Stimulated activated CD8-positive, alpha-beta memory T cell treated with anti-CD3 and anti-CD28 coated beads, Interleukin-7, amount 100 ng/mL, for 24 hours (primary cell): Measurements from ENCODE around the gene FRG2B.
"Not testable (repeated sequence)": the region's sequence is repeated elsewhere in the genome, so short reads cannot be mapped to it uniquely, and the experiment has no call there.

Experiments used
- DNase-seq: peaks from one replicate; pipeline ENCODE4 v3.0.0-alpha.2; 2020; ENCODE audit warnings: low read depth

The FRG2B gene

DNA sequence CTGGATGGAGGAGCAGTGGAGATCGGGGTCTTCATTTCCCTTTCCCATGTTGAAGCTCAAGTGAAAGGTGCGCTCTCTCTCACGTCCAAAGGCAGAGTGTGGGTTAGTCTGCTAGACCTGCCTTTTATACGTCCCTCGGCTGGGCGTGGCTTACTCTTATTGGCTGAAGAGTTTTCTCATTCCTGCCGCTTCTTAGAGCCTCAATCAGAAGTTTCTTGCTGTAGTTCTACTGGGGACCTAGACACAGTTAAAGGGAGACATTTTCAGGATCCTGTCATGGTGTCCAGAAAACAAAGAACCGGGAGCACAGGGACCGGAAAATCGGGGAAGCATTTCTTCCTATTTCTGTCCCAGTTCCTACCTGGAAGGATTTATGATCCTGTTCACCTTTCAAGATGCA, at the start of gene FRG2B:
TSS of gene FRG2B (minus strand) at position 101 of the 400 bp plus-strand sequence. CDS start at position 48, 53 bp downstream.
- not testable (repeated sequence) for DNase-seq

GRCh38 chr10:133667446-133667845, 40.9 kb upstream of the FRG2B start:
- DNase-seq: not testable (repeated sequence)

- DNase-seq: not testable (repeated sequence)
These were observed 37.1 kb upstream of the FRG2B start for GRCh38 chr10:133663544-133664160.

GRCh38 chr10:133661122-133661521, 34.5 kb upstream of the FRG2B start:
- DNase-seq: not testable (repeated sequence)

- DNase-seq: not testable (repeated sequence)
These were observed 33.9 kb upstream of the FRG2B start for GRCh38 chr10:133660516-133660915.

DNA sequence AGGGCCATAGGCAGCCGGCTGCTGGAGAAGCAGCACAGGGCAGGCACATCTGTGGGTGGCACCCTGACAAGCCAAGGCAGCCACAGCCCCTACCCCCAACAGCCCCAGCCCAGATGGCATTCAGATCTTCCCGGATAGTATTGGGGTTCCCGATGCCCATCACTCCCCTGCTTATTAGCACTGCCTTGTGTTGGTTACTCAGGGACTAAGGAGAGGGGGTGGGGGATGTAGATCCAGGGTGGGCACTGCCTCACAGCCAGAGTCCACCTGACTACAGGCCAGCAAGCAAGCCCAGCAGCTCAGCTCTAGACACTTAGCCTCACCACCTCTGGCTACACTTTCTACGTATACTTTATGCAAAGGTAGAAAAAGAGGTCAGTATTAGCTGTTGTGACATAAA, 30.7 kb upstream of the FRG2B start:
- not testable (repeated sequence) for DNase-seq

GRCh38 chr10:133648872-133649455, 22.4 kb upstream of the FRG2B start:
- not testable (repeated sequence) for DNase-seq

- DNase-seq: not testable (repeated sequence)
These were observed 20.6 kb upstream of the FRG2B start for GRCh38 chr10:133647075-133647748.

DNA sequence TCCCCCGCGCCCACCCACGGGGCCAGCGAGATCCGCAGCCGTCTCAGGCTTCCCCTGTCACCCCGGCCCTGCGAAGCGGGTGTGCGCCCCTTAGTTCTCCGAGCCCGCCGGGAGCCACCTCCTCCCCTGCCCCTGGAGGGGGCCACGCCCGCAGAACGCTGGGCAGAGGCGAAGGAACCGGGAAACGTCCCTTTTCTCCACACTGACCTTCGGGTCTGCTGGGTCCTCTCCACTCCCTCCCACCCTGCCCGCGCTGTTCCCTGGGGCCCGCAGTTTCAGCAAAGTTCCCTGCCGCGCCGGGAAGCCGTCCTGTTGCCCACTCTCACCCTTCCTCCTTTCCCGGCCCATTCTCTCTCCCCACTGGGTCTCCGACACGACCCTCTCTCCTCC, 11.2 kb upstream of the FRG2B start:
- DNase-seq: not testable (repeated sequence)

GRCh38 chr10:133637202-133637845, 10.7 kb upstream of the FRG2B start:
- DNase-seq: not testable (repeated sequence)

GRCh38 chr10:133630723-133631249, 4.2 kb upstream of the FRG2B start:
- not testable (repeated sequence) for DNase-seq

GRCh38 chr10:133622544-133622943, 4.1 kb downstream of the FRG2B start:
- DNase-seq: not testable (repeated sequence)

DNA sequence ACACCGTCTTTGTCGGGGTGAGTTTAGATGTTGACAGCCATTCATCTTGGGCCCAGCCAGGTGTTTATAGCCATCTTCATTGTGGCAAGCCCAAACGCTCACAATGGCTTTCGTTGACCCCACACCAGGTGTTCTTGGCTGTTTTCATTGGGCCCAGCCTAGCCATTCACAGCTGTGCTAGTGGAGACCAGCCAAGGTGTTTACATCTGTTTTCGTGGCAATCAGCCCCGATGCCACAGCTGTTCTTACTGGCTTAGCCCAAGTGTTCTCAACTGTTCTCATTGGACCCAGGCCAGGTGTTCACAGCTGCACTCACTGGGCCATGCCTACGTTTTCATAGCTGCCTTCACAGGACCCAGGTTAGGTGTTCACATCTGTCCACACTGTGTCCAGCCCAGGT, 7.7 kb downstream of the FRG2B start:
- DNase-seq: no peak

GRCh38 chr10:133617196-133617595, 9.4 kb downstream of the FRG2B start:
- no peak for DNase-seq

GRCh38 chr10:133616371-133617130, 10.0 kb downstream of the FRG2B start:
- DNase-seq: no peak

- DNase-seq: no peak
These were observed 11.6 kb downstream of the FRG2B start for GRCh38 chr10:133614830-133615580.

- no peak for DNase-seq
These were observed 12.9 kb downstream of the FRG2B start for GRCh38 chr10:133613699-133614098.

DNA sequence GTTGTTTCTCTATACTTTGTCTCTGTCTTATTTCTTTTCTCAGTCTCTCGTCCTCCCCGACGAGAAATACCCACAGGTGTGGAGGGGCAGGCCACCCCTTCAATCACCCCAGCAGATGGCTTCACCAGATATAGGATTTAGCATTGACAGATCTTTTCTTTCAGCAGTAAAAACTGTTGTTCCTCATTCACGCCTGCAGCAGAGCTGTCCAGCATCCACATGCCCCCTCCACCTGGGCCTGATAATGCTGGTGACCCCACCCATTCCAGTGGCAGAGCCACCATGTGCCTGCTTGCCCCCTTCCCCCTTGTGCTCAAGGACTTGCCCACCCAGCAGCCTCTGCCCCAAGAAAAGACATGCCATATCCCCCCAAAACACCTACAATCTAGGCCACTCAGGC, 15.5 kb downstream of the FRG2B start:
- no peak for DNase-seq

GRCh38 chr10:133608855-133609254, 17.7 kb downstream of the FRG2B start:
- DNase-seq: no peak

DNA sequence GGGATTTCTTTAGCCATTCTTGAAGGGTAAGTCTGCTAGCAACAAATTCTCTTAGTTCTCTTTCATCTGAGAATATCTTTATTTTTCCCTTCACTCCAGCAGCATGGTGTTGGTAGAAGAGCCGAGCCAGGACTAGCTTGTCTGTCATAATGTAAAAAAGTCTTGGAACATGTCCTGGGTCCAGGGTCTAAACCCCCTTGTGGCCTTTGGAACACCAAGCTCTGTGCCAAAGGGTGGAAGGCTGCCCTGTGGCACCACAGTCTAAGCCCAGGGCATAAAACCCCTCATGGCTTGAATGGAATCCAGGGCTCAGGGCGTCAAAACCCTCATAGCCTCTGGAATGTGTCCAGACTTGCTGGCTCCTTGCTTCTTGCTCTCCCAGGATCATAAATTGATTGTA, 23.2 kb downstream of the FRG2B start:
- DNase-seq: not testable (repeated sequence)

GRCh38 chr10:133600657-133601056, 25.9 kb downstream of the FRG2B start:
- DNase-seq: no peak
